ENCODE results near the gene KCNN2. TPM values are rescaled to one million over a fixed set of nuclear protein-coding genes. Genes with fewer than 3 reads are reported as not detected.

KCNN2 gene
- total RNA-seq, 6 experiments from 2014 or later: 13.9 to 51.6 (median 47.0) TPM

DNA sequence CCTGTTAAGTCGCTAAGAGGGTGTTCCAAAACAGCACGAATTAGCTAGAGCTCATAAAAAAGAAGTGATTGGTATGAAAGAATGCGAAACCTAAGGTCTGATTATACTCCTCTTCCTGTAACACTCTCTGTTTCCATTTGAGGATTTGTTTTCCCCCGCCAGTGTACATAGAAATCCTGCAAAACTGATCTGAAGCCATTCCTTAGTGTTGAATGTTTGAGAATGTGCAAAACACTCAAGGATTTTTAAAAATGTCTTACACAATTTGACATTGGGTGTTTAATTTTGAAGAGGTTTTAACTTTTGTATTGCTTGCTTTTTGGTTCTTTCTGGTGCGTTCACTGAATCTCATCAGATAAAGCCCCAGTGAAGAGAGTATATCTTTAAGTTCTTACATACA is 105.3 kb downstream of the KCNN2 start:
- H3K9me3 Mint-ChIP-seq: no peaks in the 10 kb centered on the region
- peak overlapping the region; percentile 60; the same call in 1 of the 2 replicates for H3K27ac Mint-ChIP-seq
- peak overlapping the region; percentile 69 for H3K4me3 Mint-ChIP-seq
- no peaks in the 10 kb centered on the region for H3K27me3 Mint-ChIP-seq (ENCODE audit: insufficient read depth)
- DNase-seq: no peak
- H3K36me3 Mint-ChIP-seq (ENCODE audit: low read depth): peaks cover 14% of the 10 kb centered on the region; the same call in 1 of the 2 replicates
- peaks cover 36% of the 10 kb centered on the region for H3K4me1 Mint-ChIP-seq (ENCODE audit: low read depth)
- TF ChIP-seq, protein P1, sequence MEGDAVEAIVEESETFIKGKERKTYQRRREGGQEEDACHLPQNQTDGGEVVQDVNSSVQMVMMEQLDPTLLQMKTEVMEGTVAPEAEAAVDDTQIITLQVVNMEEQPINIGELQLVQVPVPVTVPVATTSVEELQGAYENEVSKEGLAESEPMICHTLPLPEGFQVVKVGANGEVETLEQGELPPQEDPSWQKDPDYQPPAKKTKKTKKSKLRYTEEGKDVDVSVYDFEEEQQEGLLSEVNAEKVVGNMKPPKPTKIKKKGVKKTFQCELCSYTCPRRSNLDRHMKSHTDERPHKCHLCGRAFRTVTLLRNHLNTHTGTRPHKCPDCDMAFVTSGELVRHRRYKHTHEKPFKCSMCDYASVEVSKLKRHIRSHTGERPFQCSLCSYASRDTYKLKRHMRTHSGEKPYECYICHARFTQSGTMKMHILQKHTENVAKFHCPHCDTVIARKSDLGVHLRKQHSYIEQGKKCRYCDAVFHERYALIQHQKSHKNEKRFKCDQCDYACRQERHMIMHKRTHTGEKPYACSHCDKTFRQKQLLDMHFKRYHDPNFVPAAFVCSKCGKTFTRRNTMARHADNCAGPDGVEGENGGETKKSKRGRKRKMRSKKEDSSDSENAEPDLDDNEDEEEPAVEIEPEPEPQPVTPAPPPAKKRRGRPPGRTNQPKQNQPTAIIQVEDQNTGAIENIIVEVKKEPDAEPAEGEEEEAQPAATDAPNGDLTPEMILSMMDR (IDR thresholded peaks at IDR 0.05): no peak

DNA sequence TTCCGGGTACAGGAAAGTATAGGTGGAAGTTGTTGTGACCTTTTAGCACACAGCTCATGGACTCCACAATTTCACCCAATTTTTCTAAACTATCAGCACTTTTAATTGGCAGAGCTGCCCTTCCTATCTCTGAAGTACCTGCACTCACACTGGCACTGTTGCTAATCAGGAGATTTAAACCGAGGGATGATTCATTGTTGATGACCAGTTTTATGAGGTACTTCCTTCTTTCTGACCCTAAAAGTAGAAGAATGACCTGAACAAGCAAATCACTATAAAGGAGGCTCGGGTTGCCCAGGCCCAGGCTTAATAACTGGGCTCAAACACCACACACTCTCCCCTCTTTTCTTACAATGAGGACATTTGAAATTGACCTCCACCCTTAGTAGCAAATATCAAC is 105.9 kb downstream of the KCNN2 start:
- peaks cover 32% of the 10 kb centered on the region for H3K4me1 Mint-ChIP-seq (ENCODE audit: low read depth)
- no peaks in the 10 kb centered on the region for H3K9me3 Mint-ChIP-seq
- peak; percentile 40 for DNase-seq
- TF ChIP-seq, protein P1 (IDR thresholded peaks at IDR 0.05): no peak
- H3K27ac Mint-ChIP-seq: peak overlapping the region; percentile 60
- H3K27me3 Mint-ChIP-seq (ENCODE audit: insufficient read depth): no peaks in the 10 kb centered on the region
- H3K4me3 Mint-ChIP-seq: peak overlapping the region; percentile 39; the same call in 1 of the 2 replicates
- H3K36me3 Mint-ChIP-seq (ENCODE audit: low read depth): peaks cover 9% of the 10 kb centered on the region; the same call in 1 of the 2 replicates

DNA sequence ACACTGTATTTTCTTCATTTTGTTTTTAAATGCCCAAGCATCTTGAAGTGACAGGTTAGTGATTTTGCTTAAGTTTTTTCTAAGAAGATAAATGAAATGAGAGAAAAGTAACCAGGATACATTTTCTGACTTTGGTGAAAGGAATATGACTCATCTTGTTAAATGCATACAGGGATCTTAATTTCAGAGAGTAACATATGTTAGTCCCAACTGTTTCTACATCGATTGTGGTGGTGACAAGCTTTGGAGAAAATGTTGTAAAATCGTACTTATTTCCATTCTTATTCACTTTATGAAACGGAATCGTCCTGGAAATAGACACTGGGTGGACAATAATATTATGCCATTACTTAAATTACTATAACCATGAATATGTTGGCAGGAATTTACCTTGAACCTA is 107.5 kb downstream of the KCNN2 start:
- H3K27me3 Mint-ChIP-seq (ENCODE audit: insufficient read depth): no peaks in the 10 kb centered on the region
- H3K4me3 Mint-ChIP-seq: no peak overlapping the region
- peaks cover 9% of the 10 kb centered on the region; the same call in 1 of the 2 replicates for H3K36me3 Mint-ChIP-seq (ENCODE audit: low read depth)
- DNase-seq: no peak
- H3K27ac Mint-ChIP-seq: no peak overlapping the region; the same call in 1 of the 2 replicates
- TF ChIP-seq, protein P1 (IDR thresholded peaks at IDR 0.05): no peak
- H3K9me3 Mint-ChIP-seq: no peaks in the 10 kb centered on the region
- H3K4me1 Mint-ChIP-seq (ENCODE audit: low read depth): peaks cover 45% of the 10 kb centered on the region

DNA sequence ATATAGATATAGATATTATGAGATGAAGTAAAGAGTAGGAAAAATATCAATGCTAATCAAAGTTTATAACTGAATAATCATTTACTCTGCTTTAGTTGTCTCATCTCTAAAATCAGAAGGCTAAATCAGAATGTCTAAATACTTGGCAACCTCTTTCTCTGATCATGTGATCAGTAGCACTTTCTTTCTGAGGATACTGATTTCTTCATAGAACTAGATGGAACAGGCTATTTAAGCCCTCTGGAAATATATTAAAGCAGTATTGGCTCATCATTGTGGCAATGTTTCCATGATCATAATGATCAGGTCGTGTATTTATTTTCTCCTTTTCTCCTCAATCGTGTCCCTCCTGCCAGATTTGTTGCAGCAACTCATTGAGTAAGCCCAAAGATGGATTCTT is 109.7 kb downstream of the KCNN2 start:
- Mint-ChIP-seq H3K9me3 (no peaks in the 10 kb centered on the region), H3K27ac (no peak overlapping the region), H3K36me3 (ENCODE audit: low read depth) (peaks cover 9% of the 10 kb centered on the region; the same call in 1 of the 2 replicates), H3K27me3 (ENCODE audit: insufficient read depth) (no peaks in the 10 kb centered on the region), H3K4me1 (ENCODE audit: low read depth) (peaks cover 43% of the 10 kb centered on the region), H3K4me3 (no peak overlapping the region)
- no peak for DNase-seq
- TF ChIP-seq, protein P1 (IDR thresholded peaks at IDR 0.05): no peak

DNA sequence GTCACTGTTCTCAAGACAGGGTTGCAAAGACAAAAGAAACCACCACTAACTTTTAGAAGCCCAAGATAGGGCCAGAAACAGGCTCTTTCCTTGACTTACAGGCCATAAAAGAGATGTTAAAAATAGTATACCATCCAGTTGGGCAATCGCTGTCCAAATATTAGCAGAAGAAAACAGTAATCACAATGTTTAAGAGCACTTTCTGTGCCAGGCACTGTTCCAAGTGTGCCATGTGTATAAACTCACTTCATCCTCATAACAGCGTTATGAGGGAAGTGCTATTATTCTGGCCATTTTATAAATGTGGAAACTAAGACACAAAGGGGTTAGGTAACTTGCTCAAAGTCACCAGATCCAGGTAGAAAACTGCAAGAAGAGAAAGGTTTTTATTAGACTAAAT is 111.7 kb downstream of the KCNN2 start:
- peaks cover 23% of the 10 kb centered on the region for H3K4me1 Mint-ChIP-seq (ENCODE audit: low read depth)
- H3K27me3 Mint-ChIP-seq (ENCODE audit: insufficient read depth): no peaks in the 10 kb centered on the region; the same call in 1 of the 2 replicates
- H3K4me3 Mint-ChIP-seq: no peak overlapping the region
- H3K36me3 Mint-ChIP-seq (ENCODE audit: low read depth): peaks cover 17% of the 10 kb centered on the region; the same call in 1 of the 2 replicates
- no peak for DNase-seq
- TF ChIP-seq, protein P1 (IDR thresholded peaks at IDR 0.05): no peak
- 0 out of 2 replicates have a peak, but pooled peaks cover 4% of the 10 kb centered on the region for H3K9me3 Mint-ChIP-seq
- H3K27ac Mint-ChIP-seq: no peak overlapping the region
